ENCODE measurements around the gene GPR21. TPM values are rescaled to one million over a fixed set of nuclear protein-coding genes. Genes with fewer than 3 reads are reported as not detected.

GPR21 gene
- total RNA-seq, 1 experiment from 2014 or later = 0.48 TPM

Other genes starting within 250 kb of the GPR21 start
- not detected in 2 replicates for gene OR5C1, start 244.7 kb upstream of the GPR21 start, total RNA-seq (2014; rRNA removed; shearing (Covaris generic))
- not detected in 2 replicates for gene OR1K1, start 233.5 kb upstream of the GPR21 start, total RNA-seq (2014; rRNA removed; shearing (Covaris generic))
- gene PDCL, start 205.1 kb upstream of the GPR21 start, total RNA-seq (2014; rRNA removed; shearing (Covaris generic)) = 18.7 and 24.6 TPM in 2 replicates
- 21.6 and 28.0 TPM in 2 replicates for gene RC3H2, start 128.3 kb upstream of the GPR21 start, total RNA-seq (2014; rRNA removed; shearing (Covaris generic))
- 8.6 and 11.7 TPM in 2 replicates for gene ZBTB6, start 120.3 kb upstream of the GPR21 start, total RNA-seq (2014; rRNA removed; shearing (Covaris generic))
- gene ZBTB26, start 102.2 kb upstream of the GPR21 start, total RNA-seq (2014; rRNA removed; shearing (Covaris generic)) = 1.9 and 2.3 TPM in 2 replicates
- 15.6 and 28.1 TPM in 2 replicates for gene RABGAP1, start 92.6 kb upstream of the GPR21 start, total RNA-seq (2014; rRNA removed; shearing (Covaris generic))
- gene STRBP, start 234.9 kb downstream of the GPR21 start, total RNA-seq (2014; rRNA removed; shearing (Covaris generic)) = 35.0 and 49.9 TPM in 2 replicates

Measured in H7 (cell line).